ENCODE data around the gene MEIS1.

The MEIS1 gene

GRCh38 chr2:66440708-66441497 is 6.0 kb downstream of the MEIS1 start:
- no peaks in the 10 kb centered on the region for H3K9me3 Mint-ChIP-seq
- H3K4me3 Mint-ChIP-seq, result peak overlapping the region; percentile 94 to 98 (median 97)
- H3K27me3 Mint-ChIP-seq (ENCODE audit: low read depth), result peaks cover 53% of the 10 kb centered on the region
- TF ChIP-seq CTCF (IDR thresholded peaks at IDR 0.05; ENCODE audit: unreplicated experiment in 3 of 3), result no peak
- H3K36me3 Mint-ChIP-seq (ENCODE audit: low read depth), result peaks cover 83% of the 10 kb centered on the region
- peak overlapping the region; percentile 98 to 99 (median 99) for H3K27ac Mint-ChIP-seq
- peaks cover 36% of the 10 kb centered on the region for H3K4me1 Mint-ChIP-seq

GRCh38 chr2:66441581-66442320 is 6.8 kb downstream of the MEIS1 start:
- peak overlapping the region; percentile 98 to 99 (median 99) for H3K27ac Mint-ChIP-seq
- no peaks in the 10 kb centered on the region for H3K9me3 Mint-ChIP-seq
- H3K4me3 Mint-ChIP-seq, result peak overlapping the region; percentile 94 to 98 (median 97)
- H3K4me1 Mint-ChIP-seq, result peaks cover 37% of the 10 kb centered on the region
- peaks cover 53% of the 10 kb centered on the region for H3K27me3 Mint-ChIP-seq (ENCODE audit: low read depth)
- H3K36me3 Mint-ChIP-seq (ENCODE audit: low read depth), result peaks cover 86% of the 10 kb centered on the region
- TF ChIP-seq CTCF (IDR thresholded peaks at IDR 0.05; ENCODE audit: unreplicated experiment in 3 of 3), result no peak

- H3K36me3 Mint-ChIP-seq (ENCODE audit: low read depth), result peaks cover 83% of the 10 kb centered on the region
- no peaks in the 10 kb centered on the region for H3K9me3 Mint-ChIP-seq
- peak overlapping the region; percentile 98 to 99 (median 99) for H3K27ac Mint-ChIP-seq
- peak overlapping the region; percentile 94 to 98 (median 97) for H3K4me3 Mint-ChIP-seq
- H3K27me3 Mint-ChIP-seq (ENCODE audit: low read depth), result peaks cover 51% of the 10 kb centered on the region
- H3K4me1 Mint-ChIP-seq, result peaks cover 44% of the 10 kb centered on the region
- no peak for TF ChIP-seq CTCF (IDR thresholded peaks at IDR 0.05; ENCODE audit: unreplicated experiment in 3 of 3)
These were observed 7.7 kb downstream of the MEIS1 start for GRCh38 chr2:66442516-66443185.

GRCh38 chr2:66443186-66443978 is 8.5 kb downstream of the MEIS1 start:
- no peaks in the 10 kb centered on the region for H3K9me3 Mint-ChIP-seq
- no peak for TF ChIP-seq CTCF (IDR thresholded peaks at IDR 0.05; ENCODE audit: unreplicated experiment in 3 of 3)
- peaks cover 81% of the 10 kb centered on the region for H3K36me3 Mint-ChIP-seq (ENCODE audit: low read depth)
- H3K4me1 Mint-ChIP-seq, result peaks cover 50% of the 10 kb centered on the region
- peaks cover 46% of the 10 kb centered on the region for H3K27me3 Mint-ChIP-seq (ENCODE audit: low read depth)
- H3K4me3 Mint-ChIP-seq, result peak overlapping the region; percentile 94 to 98 (median 97)
- H3K27ac Mint-ChIP-seq, result peak overlapping the region; percentile 98 to 99 (median 99)

- peak overlapping the region; percentile 98 to 99 (median 99) for H3K27ac Mint-ChIP-seq
- peak overlapping the region; percentile 94 to 98 (median 97) for H3K4me3 Mint-ChIP-seq
- peaks cover 80% of the 10 kb centered on the region for H3K36me3 Mint-ChIP-seq (ENCODE audit: low read depth)
- H3K4me1 Mint-ChIP-seq, result peaks cover 52% of the 10 kb centered on the region
- H3K27me3 Mint-ChIP-seq (ENCODE audit: low read depth), result peaks cover 46% of the 10 kb centered on the region
- no peak for TF ChIP-seq CTCF (IDR thresholded peaks at IDR 0.05; ENCODE audit: unreplicated experiment in 3 of 3)
- H3K9me3 Mint-ChIP-seq, result no peaks in the 10 kb centered on the region
These were observed 9.3 kb downstream of the MEIS1 start for GRCh38 chr2:66443979-66444861.
